Measurements from ENCODE around the gene AP1G2. TPM values are rescaled to one million over a fixed set of nuclear protein-coding genes. Genes with fewer than 3 reads are reported as not detected.
A peak's percentile ranks its signal among the peaks of the same experiment; 100 is the strongest.

The AP1G2 gene
- total and polyA plus RNA-seq, 2 of the 13 experiments (the other 11 are each of a cell fraction or from before 2014, with no cell fraction given): 96.9 to 611 TPM

DNA sequence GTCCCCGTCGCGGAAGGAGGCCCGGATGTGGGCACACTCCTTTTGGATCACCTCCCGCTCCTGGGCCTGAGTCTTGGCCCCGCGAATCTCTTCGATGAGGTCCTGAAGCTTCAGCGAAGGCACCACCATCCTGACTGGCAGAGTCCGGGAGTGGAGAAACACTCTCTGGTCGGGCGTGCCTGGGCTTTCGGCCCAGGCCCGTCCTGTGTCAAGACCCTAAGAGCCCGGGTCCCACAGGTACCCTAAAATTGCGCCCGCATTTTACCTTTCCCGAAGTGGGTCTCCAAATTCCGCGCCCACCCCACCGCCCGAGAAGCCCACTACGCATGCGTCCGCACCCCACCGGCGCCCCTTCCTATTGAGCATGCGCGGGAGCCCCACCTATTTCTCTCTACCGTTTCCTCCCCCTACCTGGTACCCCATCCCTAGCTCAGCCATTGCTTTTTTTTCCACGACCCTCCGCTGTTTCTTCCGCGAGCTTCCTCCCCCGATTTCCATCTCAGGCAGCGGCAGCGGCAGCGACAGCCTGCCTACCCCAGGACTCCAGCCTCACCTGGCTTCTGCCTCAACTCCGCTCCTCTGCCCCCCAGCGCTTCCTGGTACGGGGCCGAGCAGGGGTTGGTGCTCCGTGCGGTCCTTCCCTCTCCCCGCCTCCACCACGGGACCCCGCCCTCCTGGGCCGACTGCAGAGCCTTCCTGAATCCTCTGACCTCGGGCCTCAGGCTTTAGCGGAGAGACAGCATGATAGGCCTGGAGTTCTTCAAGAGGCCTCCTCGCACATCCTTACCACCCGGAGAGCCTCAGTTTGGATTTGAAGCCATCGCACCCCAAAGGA, at the start of gene AP1G2 (continued):
- TF ChIP-seq HMGXB3 (CRISPR knock-in tag; IDR thresholded peaks at IDR 0.05; ENCODE audit: borderline replicate concordance) (peak; percentile 91), GFI1 (CRISPR knock-in tag; IDR thresholded peaks at IDR 0.05; ENCODE audit: borderline replicate concordance) (peak; percentile 68; the same call in 1 of the 2 replicates), REL (CRISPR knock-in tag; conservative IDR thresholded peaks at IDR 0.05) (peak; percentile 86; the same call in 1 of the 2 replicates), NFATC3 (CRISPR knock-in tag; IDR thresholded peaks at IDR 0.05) (peak; percentile 87; the same call in 1 of the 2 replicates), ZNF367 (CRISPR knock-in tag; IDR thresholded peaks at IDR 0.05; ENCODE audit: borderline replicate concordance) (no peak), POGK (CRISPR knock-in tag; conservative IDR thresholded peaks at IDR 0.05) (peak; percentile 90), MTERF4 (CRISPR knock-in tag; IDR thresholded peaks at IDR 0.05) (peak; percentile 100), ZFP37 (CRISPR knock-in tag; IDR thresholded peaks at IDR 0.05; ENCODE audit: borderline replicate concordance) (peak; percentile 55; the same call in 1 of the 2 replicates), HNF1A (IDR thresholded peaks at IDR 0.05; ENCODE audit: low read depth) (no peak), HNF1A (CRISPR knock-in tag; IDR thresholded peaks at IDR 0.05; ENCODE audit: borderline replicate concordance) (peak; percentile 86), ZSCAN9 (CRISPR knock-in tag; IDR thresholded peaks at IDR 0.05; ENCODE audit: borderline replicate concordance) (peak; percentile 90)
- TF ChIP-seq, protein P1, sequence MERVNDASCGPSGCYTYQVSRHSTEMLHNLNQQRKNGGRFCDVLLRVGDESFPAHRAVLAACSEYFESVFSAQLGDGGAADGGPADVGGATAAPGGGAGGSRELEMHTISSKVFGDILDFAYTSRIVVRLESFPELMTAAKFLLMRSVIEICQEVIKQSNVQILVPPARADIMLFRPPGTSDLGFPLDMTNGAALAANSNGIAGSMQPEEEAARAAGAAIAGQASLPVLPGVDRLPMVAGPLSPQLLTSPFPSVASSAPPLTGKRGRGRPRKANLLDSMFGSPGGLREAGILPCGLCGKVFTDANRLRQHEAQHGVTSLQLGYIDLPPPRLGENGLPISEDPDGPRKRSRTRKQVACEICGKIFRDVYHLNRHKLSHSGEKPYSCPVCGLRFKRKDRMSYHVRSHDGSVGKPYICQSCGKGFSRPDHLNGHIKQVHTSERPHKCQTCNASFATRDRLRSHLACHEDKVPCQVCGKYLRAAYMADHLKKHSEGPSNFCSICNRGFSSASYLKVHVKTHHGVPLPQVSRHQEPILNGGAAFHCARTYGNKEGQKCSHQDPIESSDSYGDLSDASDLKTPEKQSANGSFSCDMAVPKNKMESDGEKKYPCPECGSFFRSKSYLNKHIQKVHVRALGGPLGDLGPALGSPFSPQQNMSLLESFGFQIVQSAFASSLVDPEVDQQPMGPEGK (CRISPR knock-in tag; IDR thresholded peaks at IDR 0.05): peak; percentile 98
- TF ChIP-seq, protein P2, sequence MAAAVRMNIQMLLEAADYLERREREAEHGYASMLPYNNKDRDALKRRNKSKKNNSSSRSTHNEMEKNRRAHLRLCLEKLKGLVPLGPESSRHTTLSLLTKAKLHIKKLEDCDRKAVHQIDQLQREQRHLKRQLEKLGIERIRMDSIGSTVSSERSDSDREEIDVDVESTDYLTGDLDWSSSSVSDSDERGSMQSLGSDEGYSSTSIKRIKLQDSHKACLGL (CRISPR knock-in tag; IDR thresholded peaks at IDR 0.05): peak; percentile 59
